Measurements from ENCODE around the gene TRPC6.

GRCh38 chr11:101474666-101475065, 109.1 kb downstream of the TRPC6 start:
- no peak for TF ChIP-seq CTCF (conservative IDR thresholded peaks at IDR 0.05; ENCODE audit: low read length)
- TF ChIP-seq EZH2phosphoT487 (IDR thresholded peaks at IDR 0.05; ENCODE audit: borderline replicate concordance) = no peak
